ENCODE results near the gene ETNK1.

GRCh38 chr12:22719745-22720144 is 94.8 kb downstream of the ETNK1 start:
- TF ChIP-seq CTCF (IDR thresholded peaks at IDR 0.05; ENCODE audit: insufficient read depth, low read length, poor library complexity, severe bottlenecking) (no peak), EZH2phosphoT487 (conservative IDR thresholded peaks at IDR 0.05; ENCODE audit: low read length) (no peak)
